ENCODE data around the gene YAP1.
"Not testable (repeated sequence)": the region's sequence is repeated elsewhere in the genome, so short reads cannot be mapped to it uniquely, and the experiment has no call there.

The YAP1 gene

DNA sequence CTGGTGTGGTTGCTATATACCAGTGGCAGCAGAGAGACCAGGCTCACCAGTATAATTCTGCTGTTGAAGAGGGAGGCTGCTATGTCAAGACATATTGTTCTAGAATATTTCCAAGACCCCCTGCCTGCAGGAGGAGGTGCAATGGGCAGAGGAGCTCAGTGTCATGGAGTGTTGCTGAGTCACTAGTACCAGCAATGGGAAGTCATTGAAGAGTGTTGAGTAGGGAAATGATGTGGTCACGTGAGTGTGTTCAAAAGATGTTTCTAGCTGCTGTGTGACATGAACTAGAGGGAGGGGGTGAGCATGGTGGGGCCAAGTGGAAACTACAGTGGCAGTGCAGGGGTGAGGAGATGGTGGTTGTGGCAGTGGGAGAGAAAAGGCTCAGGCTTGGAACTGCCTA, 130.8 kb downstream of the YAP1 start:
- no peak for DNase-seq (ENCODE audit: low read depth)

DNA sequence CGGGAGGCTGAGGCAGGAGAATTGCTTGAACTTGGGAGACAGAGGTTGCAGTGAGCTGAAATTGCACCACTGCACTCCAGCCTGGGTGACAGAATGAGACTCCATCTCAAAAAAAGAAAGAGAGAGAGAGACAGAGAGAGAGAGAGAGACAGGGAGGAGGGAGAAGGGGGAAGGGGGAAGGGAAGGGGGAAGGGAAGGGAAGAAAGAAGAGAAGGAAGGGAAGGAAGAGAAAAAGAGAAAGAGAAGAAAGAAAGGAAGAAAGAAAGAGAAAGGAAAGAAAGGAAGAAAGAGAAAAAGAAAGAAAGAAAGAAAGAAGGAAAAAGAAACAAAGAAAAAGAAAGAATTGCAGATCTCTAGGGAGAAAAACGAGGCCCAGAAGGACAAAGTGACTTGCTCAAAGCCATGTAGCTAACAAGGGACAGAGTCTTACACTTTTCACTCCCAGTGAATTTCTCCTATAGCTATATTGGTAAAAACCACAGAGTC, 133.2 kb downstream of the YAP1 start:
- DNase-seq (ENCODE audit: low read depth): no peak

DNA sequence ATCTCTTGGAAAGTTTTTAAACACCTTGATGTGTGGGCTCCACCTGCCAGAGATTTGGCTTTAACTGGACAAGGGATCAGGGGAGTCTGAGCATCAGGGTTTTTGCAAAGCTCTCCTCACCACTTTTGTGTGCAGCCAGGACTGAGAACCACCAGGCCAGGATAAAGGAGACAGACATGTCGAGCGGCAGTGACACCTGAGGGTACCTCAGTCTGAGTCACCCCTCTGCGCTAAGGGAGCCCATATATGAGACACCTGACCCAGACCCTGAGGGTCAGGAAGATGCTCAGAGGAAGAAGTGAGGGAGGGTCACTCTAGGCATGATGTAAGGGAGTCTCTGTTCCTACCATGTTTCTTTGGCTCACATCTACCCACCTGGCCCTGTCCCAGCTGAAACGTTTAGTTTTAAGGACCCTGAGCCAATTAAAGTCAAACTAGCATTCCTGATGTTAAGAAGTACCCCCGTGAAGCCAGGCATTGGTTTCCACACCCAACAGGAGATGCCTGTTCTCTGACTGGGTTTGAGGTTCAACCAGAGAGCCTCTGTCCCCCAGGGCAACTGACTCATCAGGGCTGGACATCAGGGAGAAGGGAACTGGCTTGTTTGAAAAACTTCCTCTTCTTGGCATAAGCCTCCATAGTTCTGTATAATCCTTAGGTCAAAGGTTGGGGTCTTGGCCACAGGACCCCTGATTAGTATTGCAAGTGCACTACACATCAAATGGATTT, 134.6 kb downstream of the YAP1 start:
- DNase-seq (ENCODE audit: low read depth): no peak

DNA sequence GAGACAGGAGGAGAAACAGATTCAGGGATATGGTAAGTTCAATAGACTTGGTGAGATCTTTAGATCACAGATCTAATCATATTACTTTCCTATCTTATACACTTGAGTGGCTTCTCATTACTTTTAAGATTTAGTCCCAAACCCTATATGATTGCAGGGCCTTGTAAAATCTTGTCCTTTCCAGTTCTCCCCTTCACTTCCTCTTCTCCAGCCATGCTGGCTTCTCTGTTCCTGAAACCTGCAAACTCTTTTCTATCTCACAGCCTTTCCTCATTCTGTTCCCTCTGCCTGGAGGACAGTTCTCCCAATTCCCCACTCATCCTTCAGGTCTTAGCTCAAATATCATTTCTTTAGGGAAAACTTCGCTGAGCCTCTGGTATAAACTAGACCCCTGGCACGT, 141.2 kb downstream of the YAP1 start:
- no peak for DNase-seq (ENCODE audit: low read depth)

DNA sequence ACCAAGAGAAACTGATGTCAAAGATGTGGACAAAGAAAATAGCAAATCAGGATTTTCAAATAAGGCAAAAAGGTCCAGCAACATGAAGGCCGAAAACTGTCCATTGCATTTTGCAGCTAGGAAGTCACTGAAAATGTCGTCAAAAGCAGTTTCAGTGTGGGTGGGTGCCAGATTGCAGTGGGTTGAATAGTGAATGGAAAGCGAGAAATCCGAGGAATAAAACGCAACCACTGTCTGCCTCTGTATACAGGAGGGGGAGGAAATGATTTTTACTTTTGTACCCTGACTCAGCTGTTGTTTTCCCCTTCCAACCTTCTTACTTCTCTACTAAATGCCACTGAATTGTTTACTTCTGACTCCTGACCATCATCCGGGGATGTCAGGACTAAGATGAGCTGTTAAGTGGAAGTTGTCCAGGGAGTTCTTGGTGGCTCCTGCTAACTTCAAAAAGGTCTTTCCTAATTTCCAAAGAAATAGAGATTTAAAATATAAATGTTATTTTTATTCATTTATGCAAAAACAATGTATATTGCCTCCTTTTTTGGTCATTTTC, 142.2 kb downstream of the YAP1 start:
- DNase-seq (ENCODE audit: low read depth): no peak

DNA sequence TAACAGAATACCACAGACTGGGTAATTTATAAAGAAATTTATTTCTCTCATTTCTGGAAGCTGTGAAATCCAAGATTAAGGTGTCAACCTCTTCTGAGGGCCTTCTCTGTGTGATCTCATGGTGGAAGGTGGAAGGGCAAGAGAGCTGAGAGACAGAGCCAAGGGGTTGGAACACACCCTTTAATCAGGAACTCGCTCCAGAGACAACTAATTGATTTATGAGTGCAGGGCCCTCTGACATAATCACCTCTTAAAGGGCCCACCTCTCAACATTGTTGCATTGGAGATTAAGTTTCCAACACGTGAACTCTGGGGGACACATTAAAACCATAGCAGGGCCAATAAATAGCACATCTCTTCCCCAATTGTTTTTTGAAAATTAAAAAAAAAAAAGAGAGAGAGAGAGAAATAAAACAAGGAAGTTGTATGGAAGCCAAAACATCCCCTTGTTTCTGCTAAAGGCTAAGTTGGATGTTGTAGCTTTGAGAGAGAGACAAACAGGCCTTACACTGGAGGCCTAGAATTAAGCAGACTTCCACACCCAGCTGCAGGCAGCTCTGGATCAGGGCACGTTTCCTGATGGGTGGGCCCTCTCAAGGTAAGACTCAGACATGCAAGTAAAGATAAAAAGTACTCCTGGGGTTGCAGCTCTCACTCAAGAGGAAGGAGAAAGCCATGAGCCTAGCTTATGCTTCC, 142.9 kb downstream of the YAP1 start:
- DNase-seq (ENCODE audit: low read depth): no peak

DNA sequence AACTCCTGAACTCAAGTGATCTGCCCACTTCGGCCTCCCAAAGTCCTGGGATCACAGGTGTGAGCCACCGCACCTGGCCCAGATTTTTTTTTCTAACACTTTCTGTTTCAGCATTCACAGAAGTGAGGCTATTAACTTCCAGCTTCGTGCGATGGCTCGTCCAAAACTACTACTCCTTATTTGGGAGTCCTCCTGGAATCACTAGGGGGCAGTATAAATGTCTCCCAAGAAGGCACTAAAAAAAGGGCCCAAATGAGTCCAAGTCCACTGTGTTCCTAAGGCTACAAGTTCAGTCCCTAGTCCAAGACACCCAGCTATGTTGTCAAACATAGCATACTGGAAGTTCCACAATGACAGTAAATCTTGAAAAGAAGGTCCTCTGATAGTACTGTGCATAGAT, 143.8 kb downstream of the YAP1 start:
- no peak for DNase-seq (ENCODE audit: low read depth)

DNA sequence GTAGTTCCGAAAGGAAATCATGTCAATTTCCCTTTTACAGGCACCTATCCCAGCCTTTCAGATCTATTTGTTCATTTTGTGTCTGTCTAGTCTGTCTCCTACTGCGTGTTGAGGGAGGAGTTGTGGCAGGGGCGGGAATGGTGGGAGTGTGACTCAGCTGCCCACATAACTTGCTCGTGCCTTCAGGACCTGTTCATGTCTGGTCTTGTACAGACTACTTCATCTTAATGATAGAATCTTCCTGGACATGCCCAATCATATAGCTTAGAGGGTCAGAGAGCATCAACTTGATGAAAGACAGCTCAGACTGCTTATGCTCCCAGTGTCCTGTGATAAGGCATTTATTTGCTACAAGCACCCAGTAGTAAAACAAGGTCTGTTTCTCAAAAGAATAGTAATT, 146.0 kb downstream of the YAP1 start:
- no peak for DNase-seq (ENCODE audit: low read depth)

DNA sequence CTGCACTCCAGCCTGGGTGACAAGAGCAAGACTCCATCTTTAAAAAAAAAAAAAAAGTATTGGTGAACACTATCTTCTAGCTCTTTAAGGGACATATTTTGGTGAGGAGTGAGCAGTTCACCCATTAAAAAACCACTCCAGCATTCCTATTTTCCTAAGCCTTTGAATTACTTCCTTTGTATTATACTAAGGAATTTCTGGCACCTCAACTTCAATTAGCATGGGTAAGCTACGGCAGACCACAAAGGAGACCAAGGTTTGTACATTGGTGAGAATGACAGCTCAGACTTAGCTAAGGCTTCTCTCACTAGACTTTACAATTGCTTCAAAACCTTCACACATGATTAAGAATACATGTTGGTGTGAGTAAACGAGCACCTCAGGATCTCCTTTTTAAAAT, 150.0 kb downstream of the YAP1 start:
- DNase-seq (ENCODE audit: low read depth): no peak

DNA sequence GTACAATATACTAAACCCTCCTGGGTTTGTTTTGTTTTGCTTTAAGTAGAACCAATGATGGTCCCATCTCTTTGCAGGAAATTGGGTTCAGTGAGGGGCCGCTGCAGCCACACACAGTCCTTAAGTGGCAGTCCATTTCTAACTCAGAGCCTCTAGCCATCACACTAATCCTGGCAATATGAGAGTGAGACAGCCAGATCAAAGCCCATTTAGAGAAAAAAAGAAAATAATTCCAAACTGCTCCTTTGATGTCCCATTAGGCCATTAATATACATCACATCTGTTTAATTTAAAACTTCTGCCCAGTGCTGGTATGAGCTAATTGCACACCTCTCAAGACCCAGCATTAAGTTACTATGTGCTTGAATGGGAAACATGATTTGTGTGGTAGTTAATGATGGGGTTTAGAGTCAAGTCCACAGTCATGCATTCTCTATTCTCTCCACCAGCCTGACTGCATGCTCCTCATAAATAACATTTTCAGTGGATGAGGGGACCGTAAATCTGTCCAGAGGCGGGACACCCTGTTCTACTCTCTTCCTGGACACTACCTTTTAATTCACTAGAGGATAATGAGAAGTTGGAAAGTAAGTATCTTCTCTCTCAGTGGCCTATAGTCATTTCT, 153.2 kb downstream of the YAP1 start:
- no peak for DNase-seq (ENCODE audit: low read depth)

DNA sequence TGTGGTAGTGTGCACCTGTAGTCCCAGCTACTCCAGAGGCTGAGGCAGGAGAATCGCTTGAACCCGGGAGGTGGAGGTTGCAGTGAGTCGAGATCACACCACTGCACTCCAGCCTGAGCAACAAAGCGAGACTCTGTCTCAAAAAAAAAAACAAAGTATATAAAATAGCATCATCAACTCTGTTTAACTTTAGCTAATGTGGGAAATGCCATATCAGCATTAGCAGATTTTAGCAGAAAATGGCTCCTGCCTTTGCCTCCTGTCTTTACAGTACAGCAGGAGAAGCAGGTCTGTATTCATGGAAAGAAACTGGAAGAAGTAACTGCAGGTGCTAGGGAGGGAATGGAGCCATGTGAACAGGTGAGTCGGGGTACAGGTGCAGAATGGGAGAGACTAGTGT, 154.5 kb downstream of the YAP1 start:
- not testable (repeated sequence) for DNase-seq (ENCODE audit: low read depth)

DNA sequence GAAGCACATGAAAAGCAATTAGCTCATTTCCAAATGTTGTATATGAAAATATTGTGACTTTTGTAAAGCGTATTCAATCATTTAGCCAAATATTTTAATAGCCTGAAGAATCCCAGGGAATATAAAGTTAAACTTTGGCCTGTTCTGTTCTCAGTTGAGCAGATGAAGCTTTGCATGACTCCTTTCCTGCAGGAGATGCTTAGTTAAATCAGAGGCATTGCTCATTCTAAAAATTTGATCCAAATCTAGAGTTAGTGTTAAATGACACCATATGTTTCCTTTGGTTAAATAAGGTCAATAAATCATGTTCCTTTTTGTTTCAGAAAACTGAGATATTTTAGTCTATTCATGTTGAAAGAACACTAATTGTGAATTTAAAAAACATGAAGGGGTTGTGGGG, 155.9 kb downstream of the YAP1 start:
- DNase-seq (ENCODE audit: low read depth): no peak

DNA sequence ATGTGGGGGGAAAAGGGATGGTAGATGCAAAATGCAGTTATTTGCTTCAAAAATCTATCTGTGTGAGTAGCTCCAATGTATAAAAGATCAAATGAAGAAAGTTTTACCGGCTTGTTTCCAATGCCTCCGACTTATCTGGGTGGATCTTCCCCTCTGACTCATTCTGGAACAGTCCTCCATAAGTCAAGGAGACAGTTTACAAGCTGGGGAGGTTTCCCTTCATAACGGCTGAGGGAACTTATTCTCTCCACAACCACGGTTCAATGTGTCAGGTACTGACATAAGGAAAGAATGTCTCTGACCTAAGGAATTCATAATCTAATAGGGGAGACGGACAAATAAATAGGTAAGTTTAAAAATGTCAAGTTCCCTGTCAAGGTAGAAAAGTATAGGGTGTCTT, 157.4 kb downstream of the YAP1 start:
- no peak for DNase-seq (ENCODE audit: low read depth)

DNA sequence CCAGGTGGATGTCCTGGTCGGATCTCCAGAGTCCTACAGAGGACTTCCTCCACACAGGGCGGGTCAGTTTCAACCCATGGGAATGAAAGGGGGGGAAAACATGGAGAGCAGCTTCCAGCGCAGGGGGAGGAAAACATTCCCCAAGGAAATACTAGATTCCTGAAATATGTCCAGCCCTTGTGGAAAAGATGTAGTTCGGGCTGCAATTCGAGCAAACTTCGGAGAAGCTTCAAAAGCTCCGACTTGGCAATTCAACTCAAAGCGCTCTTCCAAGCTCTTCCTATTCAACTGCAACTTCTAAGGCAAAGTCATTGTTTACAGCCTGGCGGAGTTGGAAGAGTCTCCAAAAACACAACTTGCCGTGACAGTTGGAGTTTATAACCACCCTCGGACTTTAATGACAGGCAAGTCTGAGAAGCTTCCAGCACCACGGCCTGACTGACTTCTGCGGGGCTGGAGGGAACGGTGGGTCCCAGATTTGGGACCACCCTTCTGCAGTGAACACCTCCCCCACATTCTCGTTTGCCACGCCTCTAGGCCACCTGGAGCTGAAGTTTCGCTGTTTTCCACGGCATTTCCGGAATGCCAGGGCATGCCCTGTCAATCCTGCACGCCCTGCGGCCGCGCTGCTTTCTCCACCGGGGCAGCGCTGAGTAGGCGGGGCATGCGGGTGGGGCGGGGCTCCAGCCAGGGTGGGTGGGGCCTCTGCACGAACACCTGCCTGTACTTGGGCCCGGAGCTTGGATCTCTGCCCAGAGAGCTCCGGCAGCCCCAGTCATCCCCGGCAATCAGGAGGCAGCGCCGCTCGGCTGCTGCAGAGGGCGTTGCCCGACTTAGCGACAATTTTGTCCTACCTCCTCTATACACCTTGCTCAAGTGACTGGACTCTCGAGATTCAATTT, 158.1 kb downstream of the YAP1 start:
- peak; percentile 51 for DNase-seq (ENCODE audit: low read depth)

DNA sequence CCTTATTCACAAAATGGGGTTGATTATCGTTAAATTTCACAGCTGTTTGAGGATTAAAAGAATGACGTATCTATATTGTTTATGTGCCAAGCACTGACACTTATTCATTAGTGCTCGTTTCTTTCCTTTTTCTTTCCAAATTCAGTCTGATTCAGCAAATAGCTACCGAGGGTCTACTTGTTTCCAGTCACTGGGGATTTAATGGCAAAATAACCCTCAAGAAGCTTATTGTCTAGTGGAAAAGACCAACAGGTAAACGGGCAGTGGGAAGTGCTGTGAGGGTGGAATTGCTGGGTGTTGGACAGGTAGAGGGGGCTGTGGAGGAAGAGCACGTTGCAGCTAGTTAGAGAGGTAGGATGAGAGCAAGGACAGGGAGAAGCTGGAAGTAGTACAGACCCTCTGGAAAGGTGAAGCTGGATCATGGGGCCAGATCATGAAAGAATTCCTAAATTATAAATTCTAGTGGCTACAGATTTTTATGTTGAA, 158.8 kb downstream of the YAP1 start:
- no peak for DNase-seq (ENCODE audit: low read depth)

DNA sequence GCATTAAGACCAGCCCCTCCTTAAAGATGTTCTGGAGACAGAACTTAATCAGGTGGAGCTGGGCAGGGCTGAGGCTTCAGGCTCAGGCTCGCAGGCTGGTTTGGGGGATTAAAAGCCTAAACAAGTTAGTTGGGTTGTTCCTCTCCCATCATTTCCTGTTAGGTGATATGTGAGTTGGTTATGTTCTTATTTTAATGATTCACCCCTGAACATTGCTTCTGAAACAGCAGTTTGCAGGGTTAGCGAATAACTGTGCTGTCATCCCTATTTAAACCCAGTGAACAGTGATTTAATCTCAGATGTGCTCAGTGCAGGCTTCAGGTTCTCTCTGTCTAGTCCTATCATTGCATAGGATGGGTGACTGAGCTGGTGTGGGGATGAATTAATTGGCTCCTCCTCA, 159.7 kb downstream of the YAP1 start:
- DNase-seq (ENCODE audit: low read depth): no peak

DNA sequence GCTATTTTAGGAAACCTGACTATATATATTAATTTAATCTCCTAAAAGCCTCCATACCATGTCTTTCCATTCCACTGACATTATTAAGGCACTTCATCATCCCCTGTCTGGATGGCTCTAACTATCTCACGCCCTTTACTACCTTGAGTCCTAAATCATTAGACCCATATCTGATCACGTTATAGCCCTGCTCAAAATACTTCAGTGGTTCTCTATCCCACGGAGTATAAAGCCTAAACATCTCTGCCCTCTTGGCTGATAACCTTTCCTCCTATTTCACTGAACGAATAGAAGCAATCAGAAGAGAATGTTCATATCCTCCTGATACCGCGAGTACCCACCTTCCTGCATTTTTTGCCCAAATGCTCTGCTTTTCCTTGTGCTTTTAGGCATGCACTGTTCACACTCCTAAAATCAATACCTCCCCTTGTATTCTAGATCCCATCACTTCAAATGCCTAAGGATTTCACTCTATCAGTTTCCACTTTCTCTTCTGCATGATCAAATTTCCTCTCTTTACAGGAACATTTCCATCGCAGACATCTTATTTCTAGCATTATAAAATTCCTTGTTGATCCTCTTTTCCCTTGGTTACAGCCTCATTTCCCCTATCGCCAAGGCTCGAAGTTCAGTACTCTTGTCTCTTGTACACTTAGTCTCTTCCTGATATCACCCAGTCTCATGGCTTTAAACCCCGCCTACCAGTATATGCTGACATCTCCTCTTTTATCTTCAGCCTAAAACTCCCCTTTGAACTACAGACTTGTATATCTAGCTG, 162.0 kb downstream of the YAP1 start:
- DNase-seq (ENCODE audit: low read depth): no peak

DNA sequence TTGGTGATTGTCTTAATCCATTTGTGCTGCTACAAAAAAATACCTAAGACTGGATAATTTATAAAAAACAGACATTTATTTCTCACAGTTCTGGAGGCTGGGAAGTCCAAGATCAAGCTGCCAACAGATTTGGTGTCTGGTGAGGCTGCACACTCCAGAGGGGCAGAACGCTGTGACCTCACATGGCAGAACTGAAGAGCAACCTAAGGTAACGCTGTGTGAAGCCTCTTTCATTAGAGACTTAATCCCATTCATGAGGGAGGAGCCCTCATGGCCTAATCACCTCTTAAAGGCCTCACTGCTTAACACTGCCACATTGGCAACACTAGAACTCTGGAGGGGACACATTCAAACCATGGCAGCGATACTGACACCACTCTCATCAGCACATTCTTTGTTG, 164.4 kb downstream of the YAP1 start:
- no peak for DNase-seq (ENCODE audit: low read depth)

DNA sequence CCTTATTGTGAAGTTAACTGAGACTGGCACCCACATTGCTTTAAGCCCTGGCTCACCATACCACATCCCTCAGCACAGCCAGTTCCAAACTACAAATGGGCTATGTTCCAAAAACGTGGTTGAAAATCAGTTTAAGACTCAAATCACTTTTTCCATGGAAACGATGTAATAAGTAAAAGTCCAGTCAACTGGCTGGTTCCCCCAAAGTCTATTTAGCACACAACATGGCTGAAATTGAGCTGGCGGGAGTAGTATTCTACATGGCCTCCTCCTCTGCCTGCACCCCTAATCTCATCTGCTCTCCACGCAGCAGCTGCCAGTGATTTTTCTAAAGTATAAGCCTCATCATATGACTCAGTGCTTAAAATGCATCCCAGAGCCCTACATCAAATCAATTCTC, 166.1 kb downstream of the YAP1 start:
- no peak for DNase-seq (ENCODE audit: low read depth)

DNA sequence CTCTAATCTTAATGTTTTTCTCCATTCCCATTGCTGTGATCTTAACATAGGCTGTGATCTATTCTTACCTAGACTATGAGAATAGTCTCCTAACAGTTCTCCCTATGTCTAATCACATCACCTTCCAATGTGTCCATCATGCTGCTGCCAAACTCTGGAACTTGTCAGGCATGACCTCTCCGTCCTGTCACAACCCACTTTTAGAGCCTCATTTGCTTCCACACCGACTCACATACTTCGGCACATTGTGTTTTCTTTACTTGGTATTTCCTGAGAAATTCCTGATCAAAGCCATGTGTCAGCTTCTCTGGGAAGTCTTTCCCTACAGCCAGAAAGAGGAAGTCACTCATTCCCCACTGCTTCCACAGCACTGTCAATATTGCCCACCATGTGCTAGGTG, 166.5 kb downstream of the YAP1 start:
- no peak for DNase-seq (ENCODE audit: low read depth)

DNA sequence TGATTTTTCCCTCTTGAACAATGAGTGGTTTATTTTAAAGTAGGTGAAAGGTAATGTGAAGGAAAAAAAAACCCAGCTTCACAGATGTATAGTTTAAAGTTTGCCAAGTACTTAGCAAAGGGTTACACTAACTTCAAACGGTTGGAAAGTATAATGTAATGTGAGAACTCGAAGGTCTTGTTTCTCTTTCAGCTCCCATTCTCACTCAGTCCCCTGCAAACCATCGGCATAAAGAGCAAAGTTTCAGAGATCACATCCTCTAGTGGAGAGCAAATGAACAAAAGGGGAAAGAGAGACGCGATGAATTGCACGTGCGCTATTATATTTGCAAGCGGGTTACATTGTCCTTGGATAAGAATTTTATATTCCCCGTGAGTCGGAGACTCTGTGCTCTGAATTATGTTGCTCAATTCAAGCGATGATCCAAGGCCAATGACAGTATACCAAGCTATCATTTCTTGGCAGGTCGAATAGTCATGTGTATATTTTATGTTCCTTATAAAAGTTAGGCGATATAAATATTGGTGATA, 169.5 kb downstream of the YAP1 start:
- no peak for DNase-seq (ENCODE audit: low read depth)
